Hematopoietic multipotent progenitor cell treated with erythropoietin and hydrocortisone succinate and interleukin-3 and kit ligand, for 15 days (in vitro differentiated cells): ENCODE measurements around the gene SMAD9.

Source experiments
- DNase-seq: peaks from one replicate; pipeline ENCODE4 v3.0.0-alpha.2; 2015; ENCODE audit warnings: low spot score

Gene SMAD9

GRCh38 chr13:36862722-36863121, 57.3 kb downstream of the SMAD9 start:
- DNase-seq: no peak

DNA sequence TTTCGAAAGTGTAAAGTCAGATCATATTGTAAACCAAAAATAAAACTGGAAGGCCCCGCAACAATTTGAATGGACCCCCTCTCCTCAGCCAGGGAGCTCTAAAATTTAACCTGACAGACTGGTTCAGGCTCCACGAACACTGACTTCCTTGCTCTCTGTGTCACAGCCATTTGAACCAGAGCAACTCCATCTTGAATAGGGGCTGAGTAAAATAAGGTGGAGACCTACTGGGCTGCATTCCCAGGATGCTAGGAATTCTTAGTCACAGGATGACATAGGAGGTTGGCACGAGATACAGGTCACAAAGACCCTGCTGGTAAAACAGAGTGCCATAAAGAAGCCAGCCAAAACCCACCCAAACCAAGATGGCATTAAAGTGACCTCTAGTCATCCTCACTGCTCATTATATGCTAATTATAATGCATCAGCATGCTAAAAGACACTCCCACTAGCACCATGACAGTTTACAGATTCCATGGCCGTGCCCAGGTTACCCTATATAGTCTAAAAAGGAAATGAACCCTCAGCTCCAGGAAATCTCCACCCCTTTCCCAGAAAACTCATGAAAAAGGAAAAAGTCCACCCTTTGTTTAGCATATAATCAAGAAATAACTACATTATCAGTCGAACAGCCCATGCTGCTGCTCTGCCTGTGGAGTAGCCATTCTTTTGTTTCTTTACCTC, 57.9 kb downstream of the SMAD9 start:
- no peak for DNase-seq

GRCh38 chr13:36859259-36859658, 60.8 kb downstream of the SMAD9 start:
- DNase-seq: no peak

- DNase-seq: peak; percentile 65
Observed at GRCh38 chr13:36858290-36858689, 61.7 kb downstream of the SMAD9 start.

DNA sequence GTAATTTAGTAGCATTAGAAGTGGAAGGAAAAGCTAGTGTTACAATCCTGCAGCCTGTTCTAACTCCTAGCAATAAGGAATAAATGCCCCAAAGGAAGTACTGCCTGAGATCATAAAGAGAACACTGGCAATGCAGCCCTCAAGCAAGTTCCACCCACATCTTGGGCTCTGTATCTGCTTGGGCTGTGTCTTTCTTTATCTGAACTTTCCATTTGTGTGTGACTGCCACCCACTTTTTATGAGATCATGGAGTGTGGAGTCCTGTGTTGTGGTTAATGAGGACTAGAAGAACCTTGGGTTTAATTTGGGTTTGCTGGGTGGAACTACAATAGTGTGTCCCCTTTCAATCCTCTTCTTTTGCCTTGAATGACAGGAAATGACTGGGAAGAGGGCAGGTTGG, 62.8 kb downstream of the SMAD9 start:
- DNase-seq: peak; percentile 55

DNA sequence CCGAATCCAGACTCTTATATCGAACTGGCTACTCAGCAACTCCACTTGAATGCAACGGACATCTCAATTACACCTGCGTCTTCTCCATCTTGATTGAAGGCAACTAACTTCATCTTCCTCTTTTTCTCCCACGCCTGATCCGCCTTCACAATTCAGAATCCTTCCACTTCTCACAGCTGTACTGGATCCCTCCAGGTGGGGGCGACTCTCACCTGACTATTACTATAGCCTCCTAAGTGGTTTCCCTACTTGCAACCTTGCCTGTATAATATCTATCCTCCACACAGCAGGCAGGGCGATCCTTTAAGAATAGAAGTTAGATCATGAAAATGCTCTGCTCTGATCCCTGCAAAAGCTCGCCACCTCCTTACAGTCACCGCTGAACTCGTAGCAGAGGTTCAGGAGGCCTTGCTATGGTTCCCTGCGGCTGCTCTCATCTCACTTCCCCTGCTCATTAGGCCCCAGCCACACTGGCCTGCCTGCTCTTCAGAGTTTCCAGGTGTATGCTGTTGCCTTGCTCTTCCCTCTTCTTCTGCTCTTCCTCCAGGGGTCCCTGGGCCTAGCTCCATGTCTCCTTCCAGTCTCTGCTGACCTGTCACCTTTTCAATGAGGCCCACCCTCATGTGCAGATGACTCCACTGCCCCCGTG, 69.1 kb downstream of the SMAD9 start:
- DNase-seq: peak; percentile 22

GRCh38 chr13:36848199-36848982, 71.6 kb downstream of the SMAD9 start:
- DNase-seq: peak; percentile 20

DNA sequence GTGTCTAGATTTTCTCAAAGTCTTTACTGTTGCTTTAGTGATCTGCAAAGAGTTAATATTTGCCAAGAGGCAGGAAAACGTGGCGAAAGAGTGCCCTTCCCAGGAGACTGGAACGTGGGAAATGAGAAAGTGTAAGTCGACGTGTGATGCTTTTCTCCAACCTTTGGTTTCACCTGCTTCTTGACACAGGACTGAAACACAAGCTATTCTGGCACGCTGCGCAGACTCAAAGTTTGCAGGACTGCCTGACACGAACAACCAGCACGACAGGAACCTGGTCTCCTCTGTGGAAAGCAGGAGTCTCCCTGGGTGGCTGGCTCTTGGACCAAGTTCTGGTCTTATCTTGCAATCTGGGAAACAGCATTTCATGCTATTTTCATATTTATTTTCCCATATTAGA, 72.4 kb downstream of the SMAD9 start:
- DNase-seq: no peak

DNA sequence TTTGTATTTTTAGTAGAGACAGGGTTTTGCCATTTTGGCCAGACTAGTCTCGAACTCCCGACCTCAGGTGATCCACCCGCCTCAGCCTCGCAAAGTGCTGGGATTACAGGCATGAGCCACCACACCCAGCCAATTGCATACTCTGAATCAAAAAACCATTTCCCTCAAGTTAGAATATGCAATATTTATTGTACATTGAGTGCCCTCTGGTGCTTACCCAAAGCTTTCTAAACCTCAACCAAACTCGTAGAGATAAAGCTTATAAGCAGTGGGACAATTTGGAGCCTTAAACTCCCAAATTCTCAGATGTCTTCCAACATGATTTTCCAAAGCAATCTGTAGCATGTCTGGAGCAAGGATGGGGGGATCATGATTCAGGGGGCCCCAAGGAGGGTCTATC, 78.6 kb downstream of the SMAD9 start:
- no peak for DNase-seq

DNA sequence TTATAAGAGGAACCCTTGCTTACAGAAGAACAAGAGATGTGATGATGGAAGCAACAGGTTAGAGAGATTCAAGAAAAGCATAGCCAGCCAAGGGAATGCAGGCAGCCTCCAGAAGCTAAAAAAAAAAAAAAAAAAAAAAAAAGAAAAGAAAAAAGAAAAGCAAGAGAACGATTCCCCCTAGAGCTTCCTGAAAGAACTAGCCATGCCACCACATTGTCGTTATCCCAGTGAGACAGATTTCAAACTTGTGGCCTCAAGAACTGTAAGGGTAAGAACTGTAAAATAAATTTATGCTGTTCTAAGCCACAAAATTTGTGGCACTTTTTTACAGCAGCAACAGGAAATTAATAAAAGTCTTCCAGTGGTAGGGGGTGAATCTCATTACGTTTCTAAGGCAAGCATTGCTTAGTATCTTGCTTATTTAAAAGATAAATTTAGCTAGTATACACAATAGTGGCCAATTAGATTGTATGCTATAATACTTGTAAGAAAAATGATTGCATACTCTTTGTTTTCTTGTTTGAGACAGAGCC, 79.3 kb downstream of the SMAD9 start:
- DNase-seq: no peak

DNA sequence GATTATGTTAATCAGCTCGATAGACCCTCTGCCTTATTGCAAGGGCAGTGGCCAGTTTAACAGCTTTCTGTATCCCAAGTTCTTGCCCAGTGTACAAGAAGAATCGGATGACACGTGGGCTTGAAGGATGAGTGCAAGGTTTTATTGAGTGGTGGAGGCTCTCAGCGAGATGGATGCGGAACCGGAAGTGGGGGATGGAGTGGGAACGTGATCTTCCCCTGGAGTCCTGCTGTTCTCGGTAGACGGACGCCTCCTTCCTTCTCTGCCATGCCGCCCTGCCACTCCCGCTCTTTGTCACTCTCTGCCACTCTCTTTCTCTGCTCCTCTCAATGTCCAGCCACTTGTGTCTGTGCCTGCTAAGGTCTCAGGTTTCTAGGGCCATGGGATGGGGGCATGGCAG, 80.1 kb downstream of the SMAD9 start:
- no peak for DNase-seq

- DNase-seq: no peak
Observed at GRCh38 chr13:36839281-36839680, 80.8 kb downstream of the SMAD9 start.

- no peak for DNase-seq
Observed at GRCh38 chr13:36837354-36838092, 82.5 kb downstream of the SMAD9 start.

DNA sequence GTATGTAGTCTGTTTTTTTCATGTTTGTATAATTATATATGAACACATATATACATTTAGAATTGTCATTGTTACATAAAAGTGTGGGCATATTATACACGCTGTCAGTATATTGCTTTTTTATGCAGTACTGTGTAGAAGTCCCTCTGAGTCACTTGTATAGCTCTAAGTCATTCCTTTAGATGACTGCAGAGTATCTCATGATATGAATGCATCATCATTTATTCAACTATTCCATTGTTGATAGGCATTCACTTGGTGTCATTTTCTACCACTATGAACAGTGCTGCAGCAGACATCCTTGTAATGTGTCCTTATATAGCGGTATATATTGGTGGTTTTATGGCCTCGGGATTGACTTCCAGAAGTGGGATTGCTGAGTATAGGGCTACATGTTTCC, 85.7 kb downstream of the SMAD9 start:
- no peak for DNase-seq

DNA sequence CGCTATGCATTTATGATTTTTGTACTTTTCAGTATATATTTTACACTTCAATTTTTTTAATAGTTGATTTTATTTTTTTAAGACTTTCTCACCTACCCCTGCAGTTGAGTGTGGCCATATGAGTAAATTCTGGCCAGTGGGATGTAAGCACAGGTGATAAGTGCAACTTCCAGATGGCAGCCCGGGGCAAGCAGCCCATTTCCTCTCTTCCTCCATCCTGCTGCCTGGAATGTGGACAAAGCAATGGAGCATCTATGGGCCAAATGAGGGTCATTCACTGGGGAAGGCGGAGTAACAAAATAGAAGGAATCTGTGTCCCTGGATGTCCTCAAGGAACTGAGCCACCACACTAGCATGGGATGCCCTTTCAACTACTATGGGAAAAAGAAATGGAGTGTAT, 88.7 kb downstream of the SMAD9 start:
- DNase-seq: no peak

GRCh38 chr13:36829753-36830152, 90.3 kb downstream of the SMAD9 start:
- no peak for DNase-seq

- DNase-seq: no peak
Observed at GRCh38 chr13:36822785-36823184, 97.3 kb downstream of the SMAD9 start.

DNA sequence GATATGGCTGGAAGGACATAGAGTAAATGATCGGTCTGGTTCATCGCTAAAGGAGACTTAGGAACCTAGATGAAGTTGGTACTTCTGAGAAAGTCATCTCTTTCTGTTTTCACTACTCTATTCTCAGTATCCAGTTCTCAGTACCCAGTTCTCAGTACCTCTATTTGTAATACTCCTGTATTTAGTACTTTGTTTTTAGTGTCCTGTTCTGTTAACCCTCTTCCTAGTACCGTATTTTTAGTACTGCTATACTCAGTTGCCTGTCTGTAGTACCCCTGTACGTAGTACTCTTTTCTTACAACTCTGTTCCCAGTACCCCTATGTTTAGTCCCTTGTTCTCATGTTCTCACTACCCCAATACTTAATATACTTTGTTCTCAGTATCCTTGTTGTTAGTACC, 99.8 kb downstream of the SMAD9 start:
- DNase-seq: no peak

DNA sequence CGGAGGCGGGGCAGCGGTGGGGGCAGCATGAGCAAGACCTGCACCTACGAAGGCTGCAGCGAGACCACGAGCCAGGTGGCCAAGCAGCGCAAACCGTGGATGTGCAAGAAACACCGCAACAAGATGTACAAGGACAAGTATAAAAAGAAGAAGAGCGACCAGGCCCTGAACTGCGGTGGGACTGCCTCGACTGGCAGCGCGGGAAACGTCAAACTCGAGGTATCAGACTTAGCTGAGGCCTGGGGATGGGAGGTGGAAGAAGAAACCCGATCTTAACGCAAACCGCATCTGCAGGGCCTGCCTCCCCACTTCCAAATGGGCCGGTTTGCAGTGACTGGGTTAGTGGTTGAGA, 100.3 kb downstream of the SMAD9 start:
- DNase-seq: peak; percentile 37

DNA sequence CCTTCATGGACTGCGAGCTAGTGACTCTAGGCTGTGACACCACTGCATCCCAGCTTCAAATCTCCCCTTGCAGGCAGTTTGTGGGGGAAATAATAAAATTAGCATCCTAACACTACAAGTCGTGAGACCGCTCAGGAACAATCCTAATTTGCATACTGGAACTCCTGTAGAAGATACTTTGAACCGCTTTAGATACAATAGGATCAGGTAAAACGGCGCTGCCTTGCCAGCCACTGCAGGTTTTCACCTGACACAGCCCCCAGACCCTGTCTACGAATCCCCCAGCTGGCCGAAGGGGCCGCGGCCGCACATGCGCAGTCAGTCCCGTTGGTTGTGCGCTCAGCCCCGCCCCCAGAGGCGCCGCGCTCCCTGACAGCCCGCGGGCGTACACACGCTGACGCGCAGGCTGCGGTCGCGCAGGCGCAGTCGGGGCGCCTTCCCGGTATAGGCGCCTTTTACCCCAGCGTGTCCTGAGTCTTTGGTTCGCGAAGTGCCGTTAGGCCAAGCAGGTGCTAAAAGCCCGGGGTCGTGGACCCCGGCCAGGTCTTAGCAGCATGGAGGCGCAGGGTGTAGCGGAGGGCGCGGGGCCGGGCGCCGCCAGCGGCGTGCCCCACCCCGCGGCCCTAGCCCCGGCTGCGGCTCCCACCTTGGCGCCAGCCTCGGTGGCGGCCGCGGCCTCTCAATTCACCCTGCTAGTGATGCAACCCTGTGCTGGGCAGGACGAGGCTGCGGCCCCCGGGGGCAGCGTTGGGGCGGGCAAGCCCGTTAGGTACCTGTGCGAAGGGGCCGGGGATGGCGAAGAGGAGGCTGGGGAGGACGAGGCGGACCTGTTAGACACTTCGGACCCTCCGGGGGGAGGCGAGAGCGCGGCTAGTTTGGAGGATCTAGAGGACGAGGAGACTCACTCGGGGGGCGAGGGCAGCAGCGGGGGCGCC, 101.0 kb downstream of the SMAD9 start, which contains the start of gene RFXAP:
Gene RFXAP (plus strand): TSS at position 419 of the 935 bp plus-strand sequence. CDS start 136 bp downstream, at position 555.
- DNase-seq: peak; percentile 93
